ENCODE measurements around the gene MYO18B. TPM values are rescaled to one million over a fixed set of nuclear protein-coding genes. Genes with fewer than 3 reads are reported as not detected.

MYO18B gene
- total RNA-seq, 1 experiment from 2014 or later, result 0.05 TPM

DNA sequence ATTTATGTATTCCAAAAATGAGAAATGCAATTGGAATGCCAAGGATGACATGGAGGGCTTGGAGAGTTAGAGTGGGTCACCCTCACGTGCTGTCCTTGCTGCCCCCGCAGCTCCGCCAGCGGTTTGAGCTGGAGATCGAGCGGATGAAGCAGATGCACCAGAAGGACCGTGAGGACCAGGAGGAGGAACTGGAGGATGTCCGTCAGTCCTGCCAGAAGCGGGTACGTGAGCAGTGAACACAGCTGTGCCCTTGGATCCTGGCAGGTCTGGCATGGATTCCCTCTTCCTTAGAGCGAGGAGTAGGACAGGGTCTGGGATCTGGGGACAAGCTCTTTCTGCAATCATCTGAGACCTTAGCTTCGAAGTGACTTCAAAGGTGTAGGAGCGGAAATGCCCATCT, 166.2 kb downstream of the MYO18B start:
- TF ChIP-seq RAD21 (IDR thresholded peaks at IDR 0.05; ENCODE audit: low read depth) (no peak), EZH2 (IDR thresholded peaks at IDR 0.05) (no peak), ELF1 (IDR thresholded peaks at IDR 0.05; ENCODE audit: borderline replicate concordance, low read depth) (no peak), EZH2phosphoT487 (IDR thresholded peaks at IDR 0.05; ENCODE audit: borderline replicate concordance) (no peak)
- ATAC-seq (no peak), DNase-seq (ENCODE audit: low read depth, low spot score) (no peak)
- no peaks in the 10 kb centered on the region for H4K20me1 ChIP-seq (ENCODE audit: insufficient read depth)
- H3K9me2 ChIP-seq (ENCODE audit: insufficient read depth), result no peaks in the 10 kb centered on the region
- peaks cover 73% of the 10 kb centered on the region for H3K27me3 ChIP-seq (ENCODE audit: insufficient read depth, low read length)
- no TSS peak for BruUV-seq (replicated peaks)
- no peaks in the 10 kb centered on the region for H3K79me2 ChIP-seq (ENCODE audit: insufficient read depth, low read length)
- no peak overlapping the region for H2AFZ ChIP-seq (ENCODE audit: low read depth, low read length, poor library complexity, severe bottlenecking)
- H3K4me3 ChIP-seq (replicated peaks in 1 of 2; ENCODE audit: low read depth in 1 of 2, low read length in 2 of 2), result no peak overlapping the region
- no peak overlapping the region for H3K4me2 ChIP-seq (ENCODE audit: low read length)
- no peaks in the 10 kb centered on the region for H3K4me1 ChIP-seq (ENCODE audit: control insufficient read depth in 1 of 2, insufficient read depth in 2 of 2, low read length in 2 of 2)
- no peaks in the 10 kb centered on the region for H3K9me3 ChIP-seq (ENCODE audit: control insufficient read depth in 1 of 2, insufficient read depth in 1 of 2, low read depth in 1 of 2, low read length in 2 of 2)
- ChIA-PET CTCF (no interaction called here), POLR2A (no interaction called here), RAD21 (ENCODE audit: low non-redundant PET in 1 of 2, low total read pairs in 2 of 2, uncharacterized antibody in 2 of 2, unreplicated experiment in 2 of 2) (no interaction called here)
- intact Hi-C loops (cut with micrococcal nuclease), result no loop called here
- no peak overlapping the region for H3K27ac ChIP-seq (ENCODE audit: low read depth, low read length)
- H3K36me3 ChIP-seq (ENCODE audit: control insufficient read depth in 1 of 2, insufficient read depth in 2 of 2, low read length in 2 of 2), result no peaks in the 10 kb centered on the region
- H3K9ac ChIP-seq (ENCODE audit: low read length), result no peak overlapping the region

DNA sequence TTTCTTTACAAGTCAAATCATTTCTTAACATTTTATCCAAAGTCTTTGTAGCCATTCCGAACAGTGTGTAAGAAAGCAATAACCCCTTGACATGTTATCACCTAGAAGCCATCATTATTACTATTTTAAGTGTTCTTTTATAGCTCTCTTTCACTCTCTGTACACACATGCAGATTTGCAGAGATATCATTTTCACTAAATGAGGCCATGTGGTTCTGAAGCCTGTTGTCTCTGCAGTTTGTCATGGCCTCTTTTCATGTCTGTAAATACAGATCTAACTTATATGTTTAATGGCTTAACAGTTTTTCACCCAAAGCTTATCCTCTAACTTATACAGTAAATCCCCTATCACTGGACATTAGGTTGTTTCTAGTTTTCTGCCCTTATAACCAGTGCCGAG, 166.8 kb downstream of the MYO18B start:
- Histone ChIP-seq H2AFZ (ENCODE audit: low read depth, low read length, poor library complexity, severe bottlenecking) (no peak overlapping the region), H3K9me2 (ENCODE audit: insufficient read depth) (no peaks in the 10 kb centered on the region), H3K4me2 (ENCODE audit: low read length) (no peak overlapping the region), H3K4me1 (ENCODE audit: control insufficient read depth in 1 of 2, insufficient read depth in 2 of 2, low read length in 2 of 2) (no peaks in the 10 kb centered on the region), H3K27ac (ENCODE audit: low read depth, low read length) (no peak overlapping the region), H4K20me1 (ENCODE audit: insufficient read depth) (no peaks in the 10 kb centered on the region), H3K27me3 (ENCODE audit: insufficient read depth, low read length) (peaks cover 68% of the 10 kb centered on the region), H3K9ac (ENCODE audit: low read length) (no peak overlapping the region), H3K4me3 (replicated peaks in 1 of 2; ENCODE audit: low read depth in 1 of 2, low read length in 2 of 2) (no peak overlapping the region), H3K79me2 (ENCODE audit: insufficient read depth, low read length) (no peaks in the 10 kb centered on the region), H3K9me3 (ENCODE audit: control insufficient read depth in 1 of 2, insufficient read depth in 1 of 2, low read depth in 1 of 2, low read length in 2 of 2) (no peaks in the 10 kb centered on the region), H3K36me3 (ENCODE audit: control insufficient read depth in 1 of 2, insufficient read depth in 2 of 2, low read length in 2 of 2) (no peaks in the 10 kb centered on the region)
- TF ChIP-seq MAX (IDR thresholded peaks at IDR 0.05) (no peak), REST (IDR thresholded peaks at IDR 0.05; ENCODE audit: low read depth) (no peak), SRF (IDR thresholded peaks at IDR 0.05; ENCODE audit: low read depth) (no peak)
- TF ChIP-seq, protein P1, sequence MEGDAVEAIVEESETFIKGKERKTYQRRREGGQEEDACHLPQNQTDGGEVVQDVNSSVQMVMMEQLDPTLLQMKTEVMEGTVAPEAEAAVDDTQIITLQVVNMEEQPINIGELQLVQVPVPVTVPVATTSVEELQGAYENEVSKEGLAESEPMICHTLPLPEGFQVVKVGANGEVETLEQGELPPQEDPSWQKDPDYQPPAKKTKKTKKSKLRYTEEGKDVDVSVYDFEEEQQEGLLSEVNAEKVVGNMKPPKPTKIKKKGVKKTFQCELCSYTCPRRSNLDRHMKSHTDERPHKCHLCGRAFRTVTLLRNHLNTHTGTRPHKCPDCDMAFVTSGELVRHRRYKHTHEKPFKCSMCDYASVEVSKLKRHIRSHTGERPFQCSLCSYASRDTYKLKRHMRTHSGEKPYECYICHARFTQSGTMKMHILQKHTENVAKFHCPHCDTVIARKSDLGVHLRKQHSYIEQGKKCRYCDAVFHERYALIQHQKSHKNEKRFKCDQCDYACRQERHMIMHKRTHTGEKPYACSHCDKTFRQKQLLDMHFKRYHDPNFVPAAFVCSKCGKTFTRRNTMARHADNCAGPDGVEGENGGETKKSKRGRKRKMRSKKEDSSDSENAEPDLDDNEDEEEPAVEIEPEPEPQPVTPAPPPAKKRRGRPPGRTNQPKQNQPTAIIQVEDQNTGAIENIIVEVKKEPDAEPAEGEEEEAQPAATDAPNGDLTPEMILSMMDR (IDR thresholded peaks at IDR 0.05 in 2 of 3, conservative IDR thresholded peaks at IDR 0.05 in 1 of 3; ENCODE audit: borderline replicate concordance in 1 of 3, insufficient read depth in 1 of 3, low read depth in 2 of 3, low read length in 2 of 3), result no peak
- CTCF ChIA-PET, result no interaction called here
- ATAC-seq (no peak), DNase-seq (ENCODE audit: low read depth, low spot score) (no peak)
- BruUV-seq (replicated peaks), result no TSS peak
- POLR2A ChIA-PET, result no interaction called here
- intact Hi-C loops (cut with micrococcal nuclease), result no loop called here
- RAD21 ChIA-PET (ENCODE audit: low non-redundant PET in 1 of 2, low total read pairs in 2 of 2, uncharacterized antibody in 2 of 2, unreplicated experiment in 2 of 2), result no interaction called here
